GM19455 (cell line): ENCODE measurements around the gene USP35.

ENCODE experiments used
- ATAC-seq: cut with Tn5 transposase; IDR thresholded peaks from one replicate; pipeline ENCODE4 v1.9.1; 2021; ENCODE audit not compliant: unreplicated experiment

The USP35 gene

DNA sequence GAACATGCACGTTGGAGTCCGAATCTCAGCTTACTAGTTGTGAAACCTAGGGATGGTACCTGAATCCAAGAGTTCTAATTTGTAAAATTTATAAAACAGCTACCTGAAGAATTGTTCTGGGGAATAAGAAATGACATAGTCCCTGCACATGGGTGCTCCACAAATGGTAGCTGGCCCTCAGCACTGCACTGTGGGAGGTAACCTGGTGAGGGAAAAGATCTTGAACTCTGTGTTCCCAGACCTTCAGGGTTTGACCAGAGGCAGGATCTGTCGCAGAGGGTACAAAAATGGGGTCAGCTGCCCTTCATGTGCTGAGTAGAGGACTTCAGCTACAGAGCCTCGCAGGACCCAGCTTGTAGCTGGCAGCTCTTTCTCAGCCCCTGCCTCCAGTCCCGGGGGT, 73.5 kb downstream of the USP35 start:
- ATAC-seq, result no peak

DNA sequence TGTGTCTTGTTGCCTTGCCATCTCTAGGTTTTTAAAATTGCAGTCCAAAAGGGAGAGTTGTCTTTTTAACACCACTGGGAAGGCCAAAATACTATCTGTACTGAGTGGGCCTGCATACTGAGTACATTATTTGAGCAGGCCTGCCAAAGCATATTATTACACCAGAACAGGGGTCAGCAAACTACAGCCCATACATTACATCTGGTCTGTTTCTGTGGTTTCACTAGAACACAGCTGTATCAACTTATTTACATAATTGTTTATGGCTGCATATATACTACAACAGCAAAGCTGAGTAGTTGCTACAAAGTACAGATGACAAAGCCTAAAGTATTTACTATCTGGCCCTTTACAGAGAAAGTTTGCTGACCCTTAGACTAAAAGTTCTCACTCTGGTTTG, 74.0 kb downstream of the USP35 start:
- no peak for ATAC-seq
